Right ventricle myocardium superior (tissue), 1 donor: ENCODE measurements around the gene DDX60. TPM values are rescaled to one million over a fixed set of nuclear protein-coding genes. Genes with fewer than 3 reads are reported as not detected.
"Not testable (repeated sequence)": the region's sequence is repeated elsewhere in the genome, so short reads cannot be mapped to it uniquely, and the experiment has no call there.

ENCODE experiments used
- ATAC-seq: fragments of 200-7000 bp; cut with Tn5 transposase; one replicate; pipeline ENCODE4 v1.9.1; 2020; ENCODE audit warnings: mild to moderate bottlenecking; ENCODE audit not compliant: poor library complexity
- DNase-seq: peaks from one replicate; pipeline ENCODE4 v3.0.0-alpha.2; 2020
- intact Hi-C: fragments of 100-400 bp; cut with DNase I; formaldehyde crosslinking; loops from one replicate; pipeline ENCODE4 v1.11.2; 2022
- long read RNA-seq: library from polyadenylated mRNA; unstranded; transcript quantifications from one replicate; pipeline ENCODE4 v2.0.0, GENCODE V29; 2021
- total RNA-seq: library from RNA; stranded (reverse); fragmentation: NEBNext Ultra II Directional; extraction: Animal tissue kit (Norgen Biotek cat#: 25700); gene quantifications from one replicate; pipeline ENCODE4 v1.2.1, GENCODE V29; 2021
- donor health status: DM: no; HTN: yes; CAD: no; lungs with severe emphysema.

DDX60 gene, protein sequence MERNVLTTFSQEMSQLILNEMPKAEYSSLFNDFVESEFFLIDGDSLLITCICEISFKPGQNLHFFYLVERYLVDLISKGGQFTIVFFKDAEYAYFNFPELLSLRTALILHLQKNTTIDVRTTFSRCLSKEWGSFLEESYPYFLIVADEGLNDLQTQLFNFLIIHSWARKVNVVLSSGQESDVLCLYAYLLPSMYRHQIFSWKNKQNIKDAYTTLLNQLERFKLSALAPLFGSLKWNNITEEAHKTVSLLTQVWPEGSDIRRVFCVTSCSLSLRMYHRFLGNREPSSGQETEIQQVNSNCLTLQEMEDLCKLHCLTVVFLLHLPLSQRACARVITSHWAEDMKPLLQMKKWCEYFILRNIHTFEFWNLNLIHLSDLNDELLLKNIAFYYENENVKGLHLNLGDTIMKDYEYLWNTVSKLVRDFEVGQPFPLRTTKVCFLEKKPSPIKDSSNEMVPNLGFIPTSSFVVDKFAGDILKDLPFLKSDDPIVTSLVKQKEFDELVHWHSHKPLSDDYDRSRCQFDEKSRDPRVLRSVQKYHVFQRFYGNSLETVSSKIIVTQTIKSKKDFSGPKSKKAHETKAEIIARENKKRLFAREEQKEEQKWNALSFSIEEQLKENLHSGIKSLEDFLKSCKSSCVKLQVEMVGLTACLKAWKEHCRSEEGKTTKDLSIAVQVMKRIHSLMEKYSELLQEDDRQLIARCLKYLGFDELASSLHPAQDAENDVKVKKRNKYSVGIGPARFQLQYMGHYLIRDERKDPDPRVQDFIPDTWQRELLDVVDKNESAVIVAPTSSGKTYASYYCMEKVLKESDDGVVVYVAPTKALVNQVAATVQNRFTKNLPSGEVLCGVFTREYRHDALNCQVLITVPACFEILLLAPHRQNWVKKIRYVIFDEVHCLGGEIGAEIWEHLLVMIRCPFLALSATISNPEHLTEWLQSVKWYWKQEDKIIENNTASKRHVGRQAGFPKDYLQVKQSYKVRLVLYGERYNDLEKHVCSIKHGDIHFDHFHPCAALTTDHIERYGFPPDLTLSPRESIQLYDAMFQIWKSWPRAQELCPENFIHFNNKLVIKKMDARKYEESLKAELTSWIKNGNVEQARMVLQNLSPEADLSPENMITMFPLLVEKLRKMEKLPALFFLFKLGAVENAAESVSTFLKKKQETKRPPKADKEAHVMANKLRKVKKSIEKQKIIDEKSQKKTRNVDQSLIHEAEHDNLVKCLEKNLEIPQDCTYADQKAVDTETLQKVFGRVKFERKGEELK (N-terminal part only)
- 4.4 TPM for total RNA-seq
- long read RNA-seq, partial matches to known transcripts, result 1 of 1 reads
- long read RNA-seq, other reads (novel, unspliced or antisense), result 0 of 1 reads

DNA sequence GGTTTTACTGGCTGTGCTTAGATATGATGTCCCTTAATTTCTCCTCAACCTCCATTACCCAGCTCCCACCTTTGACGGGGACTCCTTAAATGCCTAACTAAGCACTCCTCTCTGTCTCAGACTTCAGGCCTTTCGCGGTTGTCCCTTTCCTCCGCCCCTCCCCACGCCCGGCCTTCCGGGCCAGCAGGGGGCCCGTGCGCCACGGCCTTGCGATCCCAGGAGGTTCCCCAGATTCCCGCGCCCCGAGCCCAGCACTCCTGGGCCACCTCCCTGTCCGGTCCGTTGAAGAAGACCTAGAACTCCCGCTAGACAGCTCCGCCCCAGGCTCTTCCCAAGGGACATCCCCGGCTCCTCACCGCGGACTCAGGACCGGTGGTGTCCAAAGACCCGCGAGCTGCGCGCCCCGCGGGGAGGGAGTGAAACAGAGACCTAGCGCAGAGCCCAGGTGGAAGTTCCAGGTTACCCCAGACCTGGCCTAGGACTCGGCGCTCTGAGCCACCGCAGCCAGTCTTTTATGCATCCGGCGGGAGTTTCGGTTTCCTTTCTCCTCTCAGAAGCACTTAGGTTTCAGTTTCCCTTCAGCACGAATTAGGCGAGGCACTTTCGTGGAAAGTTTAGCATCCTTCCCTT, at the start of gene DDX60:
TSS of gene DDX60 (minus strand) at position 487 of the 630 bp plus-strand sequence. CDS start 7,493 bp downstream, outside the sequence.
- intact Hi-C loops, result no loop called here
- DNase-seq, result peak; percentile 80
- ATAC-seq, result peak; percentile 97

DNA sequence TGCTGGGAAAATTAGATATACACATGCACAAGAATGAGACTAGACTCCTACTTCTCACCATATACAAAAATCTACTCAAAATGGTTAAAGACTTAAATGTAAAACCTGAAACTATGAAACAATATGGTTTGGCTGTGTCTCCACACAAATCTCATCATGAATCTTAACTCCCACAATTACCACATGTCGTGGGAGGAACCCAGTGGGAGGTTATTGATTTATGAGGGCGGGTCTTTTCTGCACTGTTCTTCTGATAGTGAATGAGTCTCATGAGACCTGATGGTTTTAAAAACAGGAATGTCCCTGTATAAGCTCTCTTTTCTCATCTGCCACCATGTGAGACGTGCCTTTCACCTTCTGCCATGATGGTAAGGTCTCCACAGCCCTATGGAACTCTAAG, 48.5 kb upstream of the DDX60 start:
- ATAC-seq (no peak), DNase-seq (no peak)
- intact Hi-C loops, result no loop called here

DNA sequence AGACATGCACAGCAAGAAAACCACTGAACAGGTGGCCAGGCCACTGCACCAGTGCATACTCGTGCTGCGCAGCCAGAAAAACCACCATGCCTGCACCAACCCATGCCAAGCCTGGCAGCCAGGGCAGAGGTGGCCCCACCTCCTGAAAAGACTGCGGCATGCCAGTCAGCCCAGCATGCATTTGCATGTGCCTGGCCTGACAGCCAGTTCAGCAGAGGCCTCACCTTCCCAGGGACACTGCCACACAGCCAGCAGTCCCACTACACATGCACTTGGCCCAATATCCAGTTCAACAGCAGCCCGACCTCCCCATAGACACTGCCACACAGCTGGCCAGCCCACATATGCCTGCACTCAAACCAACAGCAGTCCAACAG, 43.5 kb upstream of the DDX60 start:
- ATAC-seq (no peak), DNase-seq (no peak)
- intact Hi-C loops, result no loop called here

DNA sequence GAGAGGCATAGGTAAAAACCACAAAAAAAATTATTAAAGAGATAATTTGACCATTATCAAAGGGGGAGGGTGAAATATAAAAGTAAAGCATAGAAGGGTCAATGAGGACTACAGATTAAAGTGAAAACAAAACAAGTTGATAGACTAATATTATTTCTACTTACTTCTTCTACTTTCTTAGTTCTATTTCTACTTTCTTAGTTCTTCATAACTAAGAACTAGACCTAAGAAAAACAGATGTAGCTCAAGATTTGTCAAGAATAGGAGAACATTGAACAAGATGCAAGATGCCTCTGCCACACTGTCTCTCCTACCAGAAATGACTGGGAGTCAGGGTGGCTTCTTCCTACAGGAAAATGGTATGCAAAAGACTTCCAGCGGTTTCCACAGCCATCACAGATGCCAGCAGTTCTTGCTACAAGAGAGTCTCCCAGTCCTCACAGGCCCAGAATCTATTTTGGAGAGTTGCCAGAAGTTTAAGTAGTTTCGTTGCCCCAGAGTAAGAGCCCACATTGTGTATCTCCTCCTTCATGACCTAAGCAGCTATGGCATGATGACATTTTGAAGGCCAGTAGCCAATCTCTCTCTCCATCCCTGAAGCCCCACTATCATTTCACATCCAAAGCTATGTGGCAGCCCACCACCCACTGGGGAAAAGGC, 42.9 kb upstream of the DDX60 start:
- no peak for ATAC-seq
- intact Hi-C loops, result no loop called here
- no peak for DNase-seq

DNA sequence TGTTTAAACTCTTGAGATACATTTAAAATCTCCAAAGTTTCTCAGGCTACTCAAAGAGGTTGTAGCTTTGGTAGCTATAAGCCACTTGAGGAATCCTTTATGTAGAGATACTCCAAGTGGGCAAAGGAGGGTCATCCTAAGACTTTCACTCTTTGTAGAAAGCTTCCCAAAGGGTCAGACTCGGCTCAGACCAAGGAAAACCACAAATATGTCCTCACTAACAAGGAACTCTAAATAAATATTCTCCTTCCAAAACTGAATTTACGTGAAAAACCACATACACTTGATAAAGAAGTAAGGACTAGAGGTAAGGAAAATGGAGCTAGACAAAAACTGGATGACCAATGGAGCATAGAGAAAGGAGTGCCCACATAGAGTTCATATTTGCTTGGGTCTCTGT, 41.7 kb upstream of the DDX60 start:
- intact Hi-C loops, result no loop called here
- DNase-seq, result no peak
- ATAC-seq, result no peak

DNA sequence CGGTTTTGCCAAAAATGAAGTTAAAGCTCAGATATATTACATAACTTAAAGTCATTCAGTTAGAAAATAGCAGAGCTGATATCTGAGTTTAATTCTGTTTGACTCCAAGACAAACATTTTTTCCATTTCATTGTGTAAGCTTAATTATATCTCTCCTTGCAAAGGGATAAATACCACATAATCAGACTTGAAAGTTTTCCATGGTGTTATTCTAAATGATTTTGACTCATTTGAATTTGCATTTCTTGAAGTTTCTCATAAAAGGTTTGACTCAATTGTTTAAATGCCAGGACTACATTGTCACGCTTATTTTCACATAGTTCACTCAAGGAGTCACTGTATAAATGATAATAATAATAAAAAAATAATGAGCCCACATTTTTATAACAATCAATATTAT, 39.4 kb upstream of the DDX60 start:
- DNase-seq, result no peak
- intact Hi-C loops, result no loop called here
- no peak for ATAC-seq

DNA sequence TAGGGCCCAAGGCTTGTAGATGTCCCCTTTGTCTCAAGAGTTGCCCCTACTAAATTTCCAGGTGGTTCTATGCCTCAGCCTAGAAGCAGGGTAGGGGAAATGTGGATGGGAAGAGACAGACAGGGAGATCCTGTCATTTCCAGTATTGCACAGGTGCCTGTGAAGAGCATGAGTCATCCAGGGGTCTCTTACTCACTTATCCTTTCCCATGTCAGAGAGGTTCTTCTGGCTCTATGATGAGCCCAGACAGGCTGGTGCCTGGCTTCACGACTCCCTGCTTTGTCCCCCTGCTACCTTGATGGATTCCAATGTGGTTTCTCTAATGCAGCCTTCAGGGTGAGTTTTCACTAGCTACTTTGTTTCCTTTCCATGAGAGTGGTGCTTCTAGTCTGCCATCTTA, 35.2 kb upstream of the DDX60 start:
- no peak for ATAC-seq
- DNase-seq, result no peak
- intact Hi-C loops, result no loop called here

DNA sequence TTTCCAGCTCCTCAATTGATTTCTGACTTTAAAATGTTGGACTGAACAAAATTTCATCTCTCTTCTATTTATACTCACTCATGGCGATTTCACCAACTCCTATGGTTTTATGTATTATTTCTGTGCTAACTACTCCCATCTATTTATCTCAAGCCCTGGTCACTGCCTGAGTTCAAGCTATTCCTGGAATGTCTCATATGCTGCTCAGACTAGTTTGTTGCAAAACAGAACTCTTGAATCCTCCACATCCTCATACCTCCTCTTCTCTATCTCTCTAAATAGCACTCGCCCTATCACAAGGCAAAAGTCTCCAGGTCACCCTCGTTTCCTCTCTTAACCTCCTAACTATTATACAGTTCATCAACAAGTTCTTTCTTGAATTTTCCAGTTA, 19.0 kb upstream of the DDX60 start:
- intact Hi-C loops, result no loop called here
- ATAC-seq, result no peak
- DNase-seq, result no peak

DNA sequence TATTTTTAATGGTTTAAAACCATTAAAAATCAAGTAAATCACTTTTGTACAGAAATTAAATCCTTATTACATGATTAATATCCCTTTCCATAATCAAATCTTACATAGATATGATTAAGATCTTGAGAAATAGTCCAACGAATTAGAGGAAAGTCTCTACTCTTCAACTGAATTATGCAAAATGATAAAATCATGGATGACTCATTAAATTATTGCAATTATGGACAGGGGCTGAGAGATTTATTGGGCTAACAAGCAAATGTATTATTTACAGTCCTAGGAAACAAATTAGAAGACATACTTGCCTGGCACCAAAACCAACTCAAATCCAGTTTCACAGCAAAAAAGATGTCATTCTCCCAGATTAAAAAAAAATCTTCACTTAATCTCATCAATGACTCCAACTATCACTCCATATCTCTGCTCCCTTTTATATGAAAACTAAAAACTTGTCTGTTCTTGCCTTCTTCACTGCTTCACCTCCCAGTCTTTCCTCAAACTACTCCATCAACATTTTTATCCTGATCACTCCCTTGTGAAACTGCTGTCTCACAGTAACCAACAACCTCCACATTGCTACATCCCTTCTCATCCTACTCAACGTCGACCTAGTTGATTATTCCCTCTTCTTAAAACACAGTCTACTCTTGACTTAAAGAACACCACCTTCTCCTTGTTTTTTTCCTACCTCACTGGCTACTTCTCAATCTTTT, 18.4 kb upstream of the DDX60 start:
- ATAC-seq, result no peak
- intact Hi-C loops, result no loop called here
- no peak for DNase-seq

DNA sequence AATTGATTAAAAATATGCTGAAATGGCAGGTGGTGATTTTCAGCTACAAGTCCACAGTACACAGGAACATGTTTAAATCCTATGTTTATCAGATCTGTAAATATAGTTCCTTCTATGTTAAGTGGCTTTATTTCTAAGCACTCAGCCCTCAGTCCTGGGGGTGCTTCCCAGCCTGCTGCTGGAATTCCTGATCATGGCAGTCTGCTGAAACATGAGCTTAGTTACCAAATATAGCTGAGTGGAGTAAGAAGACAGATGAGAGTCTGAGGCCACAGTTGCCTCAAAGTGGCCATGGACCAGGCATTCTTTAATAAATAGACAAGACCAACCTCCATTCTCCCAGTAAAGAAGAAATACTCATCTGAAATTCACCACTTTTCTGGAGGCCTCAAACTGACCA, 17.1 kb upstream of the DDX60 start:
- ATAC-seq, result peak; percentile 94
- no peak for DNase-seq
- intact Hi-C loops, result no loop called here

DNA sequence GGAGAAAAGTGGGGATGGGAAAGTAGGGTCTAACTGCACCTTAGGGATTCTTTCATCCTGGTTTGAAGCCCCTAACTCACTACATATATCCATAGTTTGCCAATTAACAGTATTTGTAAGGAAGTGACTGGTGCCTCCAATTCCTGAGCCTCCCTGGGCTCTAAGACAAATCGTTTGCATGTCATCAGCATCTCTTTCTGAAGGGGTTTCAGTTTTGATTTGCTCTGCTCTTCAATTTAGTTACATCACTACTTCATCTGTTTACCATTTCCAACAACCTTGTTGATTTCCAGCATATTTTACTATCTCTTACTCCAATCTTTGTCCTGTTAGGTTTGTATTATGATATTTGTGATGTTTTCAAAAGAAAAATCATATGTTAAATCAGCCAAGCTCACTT, 15.5 kb upstream of the DDX60 start:
- DNase-seq (no peak), ATAC-seq (no peak)
- intact Hi-C loops, result no loop called here

DNA sequence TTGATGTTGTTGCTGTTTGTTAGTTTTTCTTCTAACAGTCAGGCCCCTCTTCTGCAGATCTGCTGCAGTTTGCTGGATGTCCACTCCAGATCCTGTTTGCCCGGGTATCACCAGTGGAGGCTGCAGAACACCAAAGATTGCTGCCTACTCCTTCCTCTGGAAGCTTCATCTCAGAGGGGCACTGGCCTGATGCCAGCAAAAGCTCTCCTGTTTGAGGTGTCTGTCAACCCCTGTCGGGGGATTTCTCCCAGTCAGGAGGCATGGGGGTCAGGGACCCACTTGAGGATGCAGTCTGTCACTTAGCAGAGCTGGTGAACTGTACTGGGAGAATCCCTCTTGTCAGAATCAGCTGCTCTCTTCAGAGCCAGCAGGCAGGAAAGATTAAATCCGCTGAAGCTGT, 12.0 kb upstream of the DDX60 start:
- ATAC-seq, DNase-seq, intact Hi-C loops: not testable (repeated sequence)

DNA sequence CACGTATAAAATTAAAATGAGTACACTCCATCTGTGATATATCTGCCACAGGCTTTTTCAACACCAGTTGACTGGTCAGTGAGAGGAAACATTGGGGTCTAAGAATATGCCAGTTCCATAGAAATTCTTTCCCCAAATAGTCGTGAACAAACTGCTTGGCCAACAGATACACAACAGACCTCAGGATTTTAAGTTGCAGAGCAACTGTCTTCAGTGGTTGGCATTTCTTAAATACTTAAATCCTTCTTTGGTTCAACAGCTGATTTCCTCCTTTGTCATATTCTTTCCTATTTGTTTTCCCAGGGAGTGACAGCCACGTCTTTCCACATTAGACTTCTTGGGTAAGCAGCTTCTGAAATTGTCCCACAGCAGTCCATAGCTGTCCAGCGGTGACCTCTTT, 7.0 kb upstream of the DDX60 start:
- intact Hi-C loops, result no loop called here
- DNase-seq (no peak), ATAC-seq (no peak)

DNA sequence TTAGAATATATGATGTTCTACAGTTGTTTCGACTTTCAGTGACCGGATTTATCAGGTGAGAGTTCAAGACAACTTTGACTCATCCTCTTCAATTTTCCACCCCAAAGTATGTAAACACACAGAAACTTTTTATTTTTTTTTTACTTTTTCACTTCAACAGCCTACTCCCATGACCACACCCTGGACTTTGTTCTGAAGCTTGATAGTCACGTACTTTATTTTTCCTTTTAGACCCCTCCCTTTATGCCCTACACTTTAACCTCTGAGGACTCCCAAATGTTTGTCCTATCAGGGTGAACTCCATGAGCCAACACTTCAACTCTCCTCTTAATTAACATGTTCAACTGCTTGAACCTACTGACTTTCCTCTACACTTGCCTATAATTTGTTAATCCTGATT, 2.5 kb upstream of the DDX60 start:
- DNase-seq (no peak), ATAC-seq (no peak)
- intact Hi-C loops, result no loop called here

DNA sequence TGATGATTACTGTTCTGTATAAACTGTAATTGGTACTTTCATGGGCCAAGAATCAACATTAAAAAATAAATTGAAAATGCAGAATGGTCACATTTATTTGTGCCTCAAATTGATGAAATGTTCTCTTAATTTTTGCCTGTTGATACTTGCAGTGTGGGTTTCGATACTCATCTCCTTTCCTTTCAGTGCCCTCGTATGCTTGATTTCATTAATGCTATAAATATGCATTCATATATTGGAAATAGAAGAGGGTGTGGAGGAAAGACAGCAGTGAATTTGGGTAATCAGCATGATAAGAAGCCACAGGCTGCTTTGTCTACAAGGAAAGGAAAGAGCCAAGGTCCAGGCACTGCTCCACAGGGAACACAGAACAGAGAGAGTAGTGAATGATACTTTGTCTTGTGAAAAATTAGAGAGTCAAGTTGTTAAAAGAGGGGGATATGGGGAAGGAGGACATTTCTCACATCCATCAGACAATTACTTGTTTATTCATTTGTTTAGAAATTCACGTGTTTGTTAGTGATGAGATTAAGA, 1.0 kb upstream of the DDX60 start:
- ATAC-seq (no peak), DNase-seq (no peak)
- intact Hi-C loops, result no loop called here

DNA sequence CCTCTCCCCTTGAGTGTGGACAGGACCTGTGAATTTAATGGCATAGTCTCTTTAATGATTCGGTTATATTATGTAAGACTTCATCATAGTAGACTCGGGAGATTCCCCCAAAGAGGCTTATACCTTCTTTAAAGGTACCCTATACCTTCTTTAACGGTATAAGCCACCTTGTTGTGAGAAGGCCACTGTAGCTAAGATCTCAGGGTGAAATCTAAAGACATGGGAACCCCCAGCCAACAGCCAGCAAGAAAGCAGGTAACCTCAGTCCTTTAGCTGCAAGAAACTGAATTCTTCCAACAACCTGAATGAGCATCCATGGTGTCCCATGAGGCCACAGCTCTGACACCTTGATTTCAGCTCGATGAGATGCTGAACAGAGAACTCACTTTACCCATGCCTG, 931 bp downstream of the DDX60 start:
- no peak for DNase-seq
- no peak for ATAC-seq
- intact Hi-C loops, result no loop called here

DNA sequence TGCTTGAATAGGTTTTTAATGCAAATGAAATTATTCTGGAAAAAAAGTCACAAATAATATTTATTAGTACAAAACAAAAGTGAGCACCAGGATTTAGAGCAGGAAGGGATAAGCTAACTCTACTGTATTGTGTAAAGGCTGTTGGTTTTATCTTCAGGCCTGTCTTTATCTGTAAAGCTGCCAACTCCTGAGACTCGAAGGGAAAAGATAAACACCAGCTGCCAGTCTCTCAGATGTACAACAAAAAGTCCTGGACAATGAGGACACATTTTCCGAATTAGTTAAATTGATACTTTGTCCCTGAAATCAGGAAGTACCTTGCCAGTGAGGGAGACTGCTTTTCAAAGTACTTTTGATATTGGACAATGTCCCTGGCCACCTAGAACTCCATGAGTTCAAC, 8.8 kb downstream of the DDX60 start:
- DNase-seq (no peak), ATAC-seq (peak; percentile 73)
- intact Hi-C loops, result no loop called here
